Endothelial cell (in vitro differentiated cells): ENCODE data around the gene CARD8. TPM values are rescaled to one million over a fixed set of nuclear protein-coding genes. Genes with fewer than 3 reads are reported as not detected.
"Not testable (repeated sequence)": the region's sequence is repeated elsewhere in the genome, so short reads cannot be mapped to it uniquely, and the experiment has no call there.

Experiments
- DNase-seq: peaks from one replicate; pipeline ENCODE4 v3.0.0; 2021; ENCODE audit warnings: low spot score
- H3K27ac Mint-ChIP-seq: one replicate; pipeline ENCODE4 v1.8.0; 2021; ENCODE audit warnings: mixed read lengths, inconsistent platforms; ENCODE audit not compliant: unreplicated experiment
- H3K27me3 Mint-ChIP-seq: one replicate; pipeline ENCODE4 v1.8.0; 2021; ENCODE audit warnings: mild to moderate bottlenecking, moderate library complexity, mixed read lengths, inconsistent platforms; ENCODE audit not compliant: unreplicated experiment
- H3K36me3 Mint-ChIP-seq: one replicate; pipeline ENCODE4 v1.8.0; 2021; ENCODE audit warnings: mild to moderate bottlenecking, low read depth, mixed read lengths, inconsistent platforms; ENCODE audit not compliant: unreplicated experiment
- H3K4me1 Mint-ChIP-seq: one replicate; pipeline ENCODE4 v1.8.0; 2021; ENCODE audit warnings: mild to moderate bottlenecking, mixed read lengths, inconsistent platforms; ENCODE audit not compliant: unreplicated experiment
- H3K4me3 Mint-ChIP-seq: one replicate; pipeline ENCODE4 v1.8.0; 2021; ENCODE audit warnings: mild to moderate bottlenecking, mixed read lengths, inconsistent platforms; ENCODE audit not compliant: unreplicated experiment
- H3K9me3 Mint-ChIP-seq: one replicate; pipeline ENCODE4 v1.8.0; 2021; ENCODE audit warnings: mixed read lengths, inconsistent platforms; ENCODE audit not compliant: unreplicated experiment
- total RNA-seq: library from RNA; stranded (reverse); fragmentation: NEBNext Ultra II Directional; extraction: Animal tissue kit (Norgen Biotek cat#: 25700); gene quantifications from one replicate; pipeline ENCODE4 v1.2.1, GENCODE V29; 2021; ENCODE audit not compliant: unreplicated experiment
- TF ChIP-seq, protein P1 (sequence below): fragments of 200-600 bp; sonication (generic); IDR thresholded peaks from one replicate; pipeline ENCODE4 v1.5.0; 2021; ENCODE audit warnings: antibody characterized with exemption; ENCODE audit not compliant: unreplicated experiment

CARD8 gene
- total RNA-seq, 1 donor from 2014 or later, result 210 TPM

DNA sequence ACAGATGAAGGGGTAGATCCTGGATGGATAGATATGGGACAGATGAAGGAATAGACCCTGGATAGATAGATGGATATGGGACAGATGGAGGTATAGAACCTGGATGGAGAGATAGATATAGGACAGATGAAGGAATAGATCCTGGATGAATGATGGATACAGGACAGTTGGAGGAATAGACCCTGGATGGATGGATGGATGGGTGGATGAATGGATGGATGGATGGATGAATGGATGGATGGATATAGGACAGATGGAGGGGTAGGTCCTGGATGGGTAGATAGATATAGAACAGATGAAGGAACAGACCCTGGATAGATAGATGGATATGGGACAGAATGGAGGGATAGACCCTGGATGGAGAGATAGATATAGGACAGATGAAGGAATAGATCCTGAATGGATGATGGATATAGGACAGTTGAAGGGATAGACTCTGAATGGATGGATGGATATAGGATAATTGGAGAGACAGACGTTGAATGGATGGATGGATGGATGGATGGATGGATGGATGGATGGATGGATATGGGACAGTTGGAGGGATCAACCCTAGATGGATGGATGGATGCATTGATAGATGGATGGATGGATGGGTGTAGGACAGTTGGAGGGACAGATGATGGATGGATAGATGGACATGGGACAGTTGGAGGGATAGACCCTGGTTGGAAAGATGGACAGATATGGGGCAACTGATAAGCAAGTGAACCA, 46.3 kb upstream of the CARD8 start:
- no peak overlapping the region for H3K4me3 Mint-ChIP-seq

GRCh38 chr19:48297975-48298374, 42.3 kb upstream of the CARD8 start:
- Mint-ChIP-seq H3K27me3 (peaks cover 10% of the 10 kb centered on the region), H3K4me1 (peaks cover 6% of the 10 kb centered on the region), H3K27ac (no peak overlapping the region), H3K4me3 (no peak overlapping the region), H3K9me3 (no peaks in the 10 kb centered on the region), H3K36me3 (no peaks in the 10 kb centered on the region)
- no peak for DNase-seq
- TF ChIP-seq, protein P1, sequence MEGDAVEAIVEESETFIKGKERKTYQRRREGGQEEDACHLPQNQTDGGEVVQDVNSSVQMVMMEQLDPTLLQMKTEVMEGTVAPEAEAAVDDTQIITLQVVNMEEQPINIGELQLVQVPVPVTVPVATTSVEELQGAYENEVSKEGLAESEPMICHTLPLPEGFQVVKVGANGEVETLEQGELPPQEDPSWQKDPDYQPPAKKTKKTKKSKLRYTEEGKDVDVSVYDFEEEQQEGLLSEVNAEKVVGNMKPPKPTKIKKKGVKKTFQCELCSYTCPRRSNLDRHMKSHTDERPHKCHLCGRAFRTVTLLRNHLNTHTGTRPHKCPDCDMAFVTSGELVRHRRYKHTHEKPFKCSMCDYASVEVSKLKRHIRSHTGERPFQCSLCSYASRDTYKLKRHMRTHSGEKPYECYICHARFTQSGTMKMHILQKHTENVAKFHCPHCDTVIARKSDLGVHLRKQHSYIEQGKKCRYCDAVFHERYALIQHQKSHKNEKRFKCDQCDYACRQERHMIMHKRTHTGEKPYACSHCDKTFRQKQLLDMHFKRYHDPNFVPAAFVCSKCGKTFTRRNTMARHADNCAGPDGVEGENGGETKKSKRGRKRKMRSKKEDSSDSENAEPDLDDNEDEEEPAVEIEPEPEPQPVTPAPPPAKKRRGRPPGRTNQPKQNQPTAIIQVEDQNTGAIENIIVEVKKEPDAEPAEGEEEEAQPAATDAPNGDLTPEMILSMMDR, result no peak

More for the DNA sequence above, 46.3 kb upstream of the CARD8 start:
- Mint-ChIP-seq H3K36me3 (no peaks in the 10 kb centered on the region), H3K9me3 (no peaks in the 10 kb centered on the region), H3K27me3 (no peaks in the 10 kb centered on the region), H3K27ac (no peak overlapping the region), H3K4me1 (no peaks in the 10 kb centered on the region)
- TF ChIP-seq, protein P1, result no peak
- no peak for DNase-seq

DNA sequence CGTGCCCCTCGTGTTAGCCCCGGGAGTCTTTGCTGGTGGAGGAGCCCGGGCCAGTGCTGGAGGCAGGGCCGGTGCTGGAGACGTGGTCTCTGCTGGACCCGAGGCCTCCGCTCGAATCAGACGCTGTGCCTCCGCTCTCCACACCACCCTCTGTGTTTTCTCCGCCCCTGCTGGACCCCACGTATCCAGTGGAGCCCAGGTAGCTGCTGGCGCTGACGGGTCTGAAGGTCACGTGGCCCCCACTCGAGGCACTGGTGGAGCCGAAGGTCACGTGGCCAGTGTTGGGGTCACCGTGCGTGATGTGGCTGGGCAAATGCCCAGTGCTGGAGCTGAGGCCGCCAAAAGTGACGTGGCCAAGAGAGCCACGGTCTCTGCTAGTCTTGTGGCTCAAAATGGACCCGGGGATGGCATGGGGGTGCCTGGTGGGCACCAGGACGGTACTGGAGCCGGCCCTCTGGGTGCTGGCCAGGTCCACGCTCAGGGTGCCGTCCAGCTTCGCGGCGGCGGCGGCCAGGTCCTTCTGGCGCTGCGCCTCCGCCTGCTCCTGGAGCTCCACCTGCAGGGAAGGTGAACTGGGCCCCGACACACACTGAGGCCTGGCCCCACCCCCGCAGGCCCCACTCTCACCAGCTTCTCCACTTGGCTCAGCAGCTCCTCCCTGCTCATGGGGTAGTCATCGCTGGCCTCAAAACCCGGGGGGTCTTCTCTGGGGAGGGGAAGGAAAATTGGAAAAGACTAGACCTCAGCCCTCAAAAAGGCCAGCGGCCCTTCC, 41.4 kb upstream of the CARD8 start:
- Mint-ChIP-seq H3K36me3 (no peaks in the 10 kb centered on the region), H3K4me1 (peaks cover 6% of the 10 kb centered on the region), H3K27me3 (peaks cover 10% of the 10 kb centered on the region), H3K9me3 (no peaks in the 10 kb centered on the region), H3K27ac (no peak overlapping the region), H3K4me3 (no peak overlapping the region)
- no peak for DNase-seq
- TF ChIP-seq, protein P1, result no peak

DNA sequence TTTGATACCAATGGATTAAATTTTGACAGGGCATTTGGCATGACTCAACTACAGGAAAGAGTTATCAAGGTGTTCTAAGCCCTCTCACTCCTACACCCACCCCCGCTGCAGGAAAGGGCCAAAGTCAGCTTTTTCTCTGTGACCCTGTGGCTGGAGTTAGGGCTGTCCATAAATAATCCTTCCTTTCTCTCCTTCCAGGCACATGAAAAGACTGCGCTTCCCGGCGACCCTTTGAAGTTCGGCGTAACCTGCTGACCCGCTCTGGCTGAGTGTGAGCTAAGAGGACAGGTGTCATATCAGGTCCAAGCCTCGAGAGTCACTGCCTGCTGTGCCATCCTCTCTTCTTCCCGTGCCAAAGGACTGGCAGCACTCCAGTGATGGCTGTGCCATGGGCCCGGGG, 39.7 kb upstream of the CARD8 start:
- no peak for DNase-seq
- Mint-ChIP-seq H3K9me3 (no peaks in the 10 kb centered on the region), H3K4me3 (no peak overlapping the region), H3K27me3 (peaks cover 11% of the 10 kb centered on the region), H3K27ac (no peak overlapping the region), H3K36me3 (no peaks in the 10 kb centered on the region), H3K4me1 (peaks cover 6% of the 10 kb centered on the region)
- TF ChIP-seq, protein P1, result no peak

- Mint-ChIP-seq H3K27ac (no peak overlapping the region), H3K27me3 (peaks cover 11% of the 10 kb centered on the region), H3K36me3 (peaks cover 5% of the 10 kb centered on the region), H3K4me3 (no peak overlapping the region), H3K9me3 (no peaks in the 10 kb centered on the region), H3K4me1 (peaks cover 6% of the 10 kb centered on the region)
- no peak for DNase-seq
- TF ChIP-seq, protein P1, result no peak
Measured at GRCh38 chr19:48292798-48293197, 37.1 kb upstream of the CARD8 start.

DNA sequence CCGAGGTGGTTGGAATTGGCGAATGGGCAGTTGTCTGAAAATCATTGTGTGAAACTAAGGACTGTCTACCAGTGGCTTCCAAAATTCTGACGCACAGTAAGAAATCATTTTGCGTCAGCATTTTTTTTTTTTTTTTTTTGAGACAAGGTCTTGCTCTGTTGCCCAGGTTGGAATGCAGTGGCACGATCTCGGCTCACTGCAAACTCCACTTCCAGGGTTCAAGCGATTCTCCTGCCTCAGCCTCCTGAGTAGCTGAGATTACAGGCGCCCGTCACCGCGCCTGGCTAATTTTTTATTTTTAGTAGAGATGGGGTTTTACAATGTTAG, 35.7 kb upstream of the CARD8 start:
- H3K36me3 Mint-ChIP-seq, result peaks cover 11% of the 10 kb centered on the region
- DNase-seq, H3K27me3 Mint-ChIP-seq, H3K4me1 Mint-ChIP-seq, H3K27ac Mint-ChIP-seq, H3K9me3 Mint-ChIP-seq: not testable (repeated sequence)
- peak overlapping the region; percentile 74 for H3K4me3 Mint-ChIP-seq
